ENCODE measurements around the gene PPA2. TPM values are rescaled to one million over a fixed set of nuclear protein-coding genes. Genes with fewer than 3 reads are reported as not detected.
"Not testable (repeated sequence)": the region's sequence is repeated elsewhere in the genome, so short reads cannot be mapped to it uniquely, and the experiment has no call there.

PPA2 gene
- total RNA-seq, 4 donors from 2014 or later, result 71.5 to 142 (median 73.0) TPM

- H3K4me3 ChIP-seq, result no peak overlapping the region
- H3K4me1 ChIP-seq, result peaks cover 8 to 66% (median 15%) of the 10 kb centered on the region in 3 donors
- no peak for TF ChIP-seq POLR2A (IDR thresholded peaks at IDR 0.05)
- TF ChIP-seq POLR2AphosphoS5 (IDR thresholded peaks at IDR 0.05), result no peak
- TF ChIP-seq EP300 (IDR thresholded peaks at IDR 0.05), result no peak
- no peak for TF ChIP-seq CTCF (IDR thresholded peaks at IDR 0.05)
- no peaks in the 10 kb centered on the region for H3K27me3 ChIP-seq
- no peaks in the 10 kb centered on the region for H3K9me3 ChIP-seq
- H3K27ac ChIP-seq, result no peak overlapping the region
- ATAC-seq, result no peak
- peaks cover 0 to 13% of the 10 kb centered on the region in 2 donors for H3K36me3 ChIP-seq
- 77 to 80% methylated on average over 6 of the region's 6 CpGs for WGBS, 2 donors (ENCODE audit: low coverage in 1 of 2)
Observed at GRCh38 chr4:105470766-105471165, 3.1 kb downstream of the PPA2 start.

DNA sequence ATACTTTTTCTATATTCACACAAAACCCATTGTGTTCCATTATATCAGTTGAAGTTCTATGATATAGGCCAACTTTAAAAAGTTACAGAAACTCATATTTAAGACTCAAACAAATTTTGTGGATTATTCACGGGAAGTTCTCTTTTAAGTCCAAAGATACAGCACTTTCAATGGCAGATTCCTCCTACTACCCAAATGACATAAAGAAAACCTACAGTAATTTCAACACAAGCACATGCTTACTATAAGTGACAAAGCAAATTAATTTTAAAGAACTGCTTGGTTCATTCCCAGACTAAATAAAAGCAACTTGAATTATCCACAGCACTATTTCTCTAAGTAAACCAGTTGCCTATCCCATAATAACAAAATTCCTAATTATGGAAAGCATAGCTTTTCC, 4.1 kb downstream of the PPA2 start:
- WGBS, 2 donors (ENCODE audit: low coverage in 1 of 2), result 90 to 91% methylated on average over 1 of the region's 1 CpG
- peaks cover 8 to 66% (median 15%) of the 10 kb centered on the region in 3 donors for H3K4me1 ChIP-seq
- no peak overlapping the region for H3K27ac ChIP-seq
- no peak overlapping the region for H3K4me3 ChIP-seq
- no peak for TF ChIP-seq CTCF (IDR thresholded peaks at IDR 0.05)
- no peak for TF ChIP-seq POLR2AphosphoS5 (IDR thresholded peaks at IDR 0.05)
- no peak for TF ChIP-seq EP300 (IDR thresholded peaks at IDR 0.05)
- TF ChIP-seq POLR2A (IDR thresholded peaks at IDR 0.05), result no peak
- no peaks in the 10 kb centered on the region for H3K9me3 ChIP-seq
- no peaks in the 10 kb centered on the region for H3K27me3 ChIP-seq
- no peak for ATAC-seq
- H3K36me3 ChIP-seq, result peaks cover 0 to 13% of the 10 kb centered on the region in 2 donors

GRCh38 chr4:105466580-105466979, 7.3 kb downstream of the PPA2 start:
- peaks cover 0 to 48% (median 7%) of the 10 kb centered on the region in 3 donors for H3K4me1 ChIP-seq
- 91 to 93% methylated on average over 6 of the region's 6 CpGs for WGBS, 2 donors (ENCODE audit: low coverage in 1 of 2)
- no peaks in the 10 kb centered on the region for H3K27me3 ChIP-seq
- no peaks in the 10 kb centered on the region for H3K9me3 ChIP-seq
- H3K4me3 ChIP-seq, result no peak overlapping the region
- ATAC-seq, result no peak
- no peak overlapping the region for H3K27ac ChIP-seq
- TF ChIP-seq EP300 (IDR thresholded peaks at IDR 0.05) (no peak), POLR2AphosphoS5 (IDR thresholded peaks at IDR 0.05) (no peak), POLR2A (IDR thresholded peaks at IDR 0.05) (no peak), CTCF (IDR thresholded peaks at IDR 0.05) (no peak)
- H3K36me3 ChIP-seq, result peaks cover 0 to 23% of the 10 kb centered on the region in 2 donors

DNA sequence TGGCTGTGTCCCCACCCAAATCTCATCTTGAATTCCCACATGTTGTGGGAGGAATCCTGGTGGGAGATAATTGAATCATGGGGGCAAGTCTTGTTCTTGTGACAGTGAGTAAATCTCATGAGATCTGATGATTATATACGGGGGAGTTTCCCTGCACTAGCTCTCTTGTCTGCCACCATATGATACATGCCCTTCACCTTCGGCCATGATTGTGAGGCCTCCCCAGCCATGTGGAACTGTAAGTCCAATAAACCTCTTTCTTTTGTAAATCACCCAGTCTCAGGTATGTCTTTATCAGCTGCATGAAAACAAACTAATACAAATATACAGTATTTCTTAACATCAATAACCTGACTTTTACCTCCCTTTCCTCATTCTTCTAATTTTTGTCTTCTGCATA, 9.3 kb downstream of the PPA2 start:
- H3K27ac ChIP-seq, ATAC-seq, H3K27me3 ChIP-seq, H3K4me3 ChIP-seq, H3K9me3 ChIP-seq: not testable (repeated sequence)
- Histone ChIP-seq H3K36me3 (peaks cover 0 to 23% of the 10 kb centered on the region in 2 donors), H3K4me1 (peaks cover 0 to 27% (median 0%) of the 10 kb centered on the region in 3 donors)
- 88 to 93% methylated on average over 2 of the region's 2 CpGs for WGBS, 2 donors (ENCODE audit: low coverage in 1 of 2)

GRCh38 chr4:105462576-105462975, 11.3 kb downstream of the PPA2 start:
- Histone ChIP-seq H3K36me3 (peaks cover 0 to 23% of the 10 kb centered on the region in 2 donors), H3K27ac (no peak overlapping the region), H3K9me3 (no peaks in the 10 kb centered on the region), H3K4me3 (no peak overlapping the region), H3K4me1 (peaks cover 0 to 10% (median 0%) of the 10 kb centered on the region in 3 donors), H3K27me3 (no peaks in the 10 kb centered on the region)
- TF ChIP-seq CTCF (IDR thresholded peaks at IDR 0.05) (no peak), EP300 (IDR thresholded peaks at IDR 0.05) (no peak), POLR2A (IDR thresholded peaks at IDR 0.05) (no peak), POLR2AphosphoS5 (IDR thresholded peaks at IDR 0.05) (no peak)
- ATAC-seq, result no peak
- 86 to 100% methylated on average over 1 of the region's 3 CpGs for WGBS, 2 donors (ENCODE audit: low coverage in 1 of 2)
